GM18951 (cell line): ENCODE measurements around the gene ZNF253.
A peak's percentile ranks its signal among the peaks of the same experiment; 100 is the strongest.
"Not testable (repeated sequence)": the region's sequence is repeated elsewhere in the genome, so short reads cannot be mapped to it uniquely, and the experiment has no call there.

Experiments
- POLR2A ChIP-seq: IDR thresholded peaks from 4 replicates; pipeline ENCODE4 v1.6.1; 2011; ENCODE audit warnings: mild to moderate bottlenecking; ENCODE audit not compliant: insufficient read length, insufficient read depth; ENCODE audit errors: extremely low read depth
- in situ Hi-C: fragments of 300-500 bp; cut with MboI; formaldehyde crosslinking; loops from one replicate; pipeline ENCODE4 v1.12.0; 2022; ENCODE audit warnings: low sequenced_read_pairs, mixed read lengths, inconsistent platforms; ENCODE audit not compliant: unreplicated experiment

Gene ZNF253

GRCh38 chr19:19865750-19866610 is at the start of gene ZNF253:
Gene ZNF253 (plus strand): TSS chr19:19865882. CDS start chr19:19865997, 115 bp downstream.
- peak; percentile 84 for TF ChIP-seq POLR2A
- in situ Hi-C loops: no loop called here

- no peak for TF ChIP-seq POLR2A
- in situ Hi-C loops: no loop called here
Measured at GRCh38 chr19:19816679-19817078, 49.0 kb upstream of the ZNF253 start.

GRCh38 chr19:19817357-19817756 is 48.3 kb upstream of the ZNF253 start:
- no peak for TF ChIP-seq POLR2A
- in situ Hi-C loops: no loop called here

GRCh38 chr19:19820774-19821320 is 44.8 kb upstream of the ZNF253 start:
- in situ Hi-C loops: no loop called here
- TF ChIP-seq POLR2A: no peak

- in situ Hi-C loops: no loop called here
- TF ChIP-seq POLR2A: peak; percentile 82
Measured at GRCh38 chr19:19821366-19821951, 44.2 kb upstream of the ZNF253 start, which contains the start of gene ZNF506. Gene ZNF506 (minus strand): TSS chr19:19821750. CDS start chr19:19821603, 147 bp downstream.

GRCh38 chr19:19821976-19822375 is 43.7 kb upstream of the ZNF253 start:
- in situ Hi-C loops: not testable (repeated sequence)

GRCh38 chr19:19823916-19824315 is 41.8 kb upstream of the ZNF253 start:
- in situ Hi-C loops: no loop called here
- no peak for TF ChIP-seq POLR2A

- in situ Hi-C loops: no loop called here
- TF ChIP-seq POLR2A: no peak
Measured at GRCh38 chr19:19826875-19827274, 38.8 kb upstream of the ZNF253 start.

GRCh38 chr19:19835560-19836038 is 30.1 kb upstream of the ZNF253 start:
- in situ Hi-C loops: no loop called here
- no peak for TF ChIP-seq POLR2A

- in situ Hi-C loops: no loop called here
Measured at GRCh38 chr19:19847781-19848180, 17.9 kb upstream of the ZNF253 start.

GRCh38 chr19:19849056-19849455 is 16.6 kb upstream of the ZNF253 start:
- TF ChIP-seq POLR2A: no peak
- in situ Hi-C loops: no loop called here

More at GRCh38 chr19:19847781-19848180, 17.9 kb upstream of the ZNF253 start:
- TF ChIP-seq POLR2A: no peak

GRCh38 chr19:19851740-19852139 is 13.9 kb upstream of the ZNF253 start:
- in situ Hi-C loops: not testable (repeated sequence)

- no peak for TF ChIP-seq POLR2A
- in situ Hi-C loops: no loop called here
Measured at GRCh38 chr19:19858751-19859150, 6.9 kb upstream of the ZNF253 start.
